Stomach (tissue), 4 donors: ENCODE results near the gene PLA2G1B.

Experiments used
- CTCF ChIP-seq, 7 experiments: fragments of 450-650 bp in 4 of 7; fragments of 200-600 bp in 3 of 7; sonication (generic) in 3 of 7; IDR thresholded peaks; one replicate each; pipeline ENCODE4 v1.5.1; 2016 to 2019; ENCODE audit warnings: antibody characterized with exemption in 7 of 7, control low read depth in 2 of 7, mild to moderate bottlenecking in 1 of 7
- POLR2A ChIP-seq, 4 donors: fragments of 450-650 bp; IDR thresholded peaks; one replicate each; pipeline ENCODE4 v1.6.1; 2016; ENCODE audit warnings: antibody characterized with exemption in 4 of 4, control low read depth in 2 of 4, mild to moderate bottlenecking in 1 of 4, moderate library complexity in 1 of 4
- POLR2AphosphoS5 ChIP-seq, 3 donors: sonication (generic); formaldehyde crosslinking; IDR thresholded peaks; one replicate each; pipeline ENCODE4 v1.6.1; 2016; ENCODE audit warnings: antibody characterized with exemption in 3 of 3

- no peak for TF ChIP-seq POLR2A (IDR thresholded peaks at IDR 0.05)
- no peak for TF ChIP-seq CTCF (IDR thresholded peaks at IDR 0.05)
- no peak for TF ChIP-seq POLR2AphosphoS5 (IDR thresholded peaks at IDR 0.05)
Observed at GRCh38 chr12:120290609-120291305, 36.8 kb downstream of the PLA2G1B start.
